ENCODE data around the gene TPRX1.
"Not testable (repeated sequence)": the region's sequence is repeated elsewhere in the genome, so short reads cannot be mapped to it uniquely, and the experiment has no call there.

TPRX1 gene

DNA sequence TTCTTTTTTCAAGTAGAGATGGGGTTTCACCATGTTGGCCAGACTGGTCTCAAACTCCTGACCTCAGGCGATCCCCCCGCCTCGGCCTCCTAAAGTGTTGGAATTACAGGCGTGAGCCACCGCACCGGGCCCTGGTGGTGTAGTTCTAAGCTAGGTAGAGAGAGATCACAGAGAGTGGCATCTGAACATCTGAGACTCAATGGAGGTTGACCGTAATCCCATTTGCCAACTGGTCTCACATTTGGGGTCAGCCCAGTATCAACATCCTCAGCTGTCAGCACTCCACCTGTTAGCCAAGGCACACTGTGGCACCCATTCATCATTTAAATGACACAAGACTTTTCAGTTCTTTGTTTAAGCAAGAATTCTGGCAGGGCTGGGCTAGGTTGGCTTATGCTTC, 17.8 kb downstream of the TPRX1 start:
- DNase-seq (ENCODE audit: insufficient read length, low spot score) (no peak), FAIRE-seq (no peak)
- TF ChIP-seq POLR2A (IDR thresholded peaks at IDR 0.05; ENCODE audit: low read depth, low read length) (no peak), PAX5 (IDR thresholded peaks at IDR 0.05; ENCODE audit: insufficient read depth, low read length, severe bottlenecking) (no peak), SPI1 (IDR thresholded peaks at IDR 0.05; ENCODE audit: low read depth, low read length) (no peak), POLR2AphosphoS5 (IDR thresholded peaks at IDR 0.05; ENCODE audit: low read depth, low read length) (no peak), POU2F2 (IDR thresholded peaks at IDR 0.05; ENCODE audit: low read depth, low read length) (no peak), TAF1 (IDR thresholded peaks at IDR 0.05; ENCODE audit: low read depth, low read length) (no peak)

DNA sequence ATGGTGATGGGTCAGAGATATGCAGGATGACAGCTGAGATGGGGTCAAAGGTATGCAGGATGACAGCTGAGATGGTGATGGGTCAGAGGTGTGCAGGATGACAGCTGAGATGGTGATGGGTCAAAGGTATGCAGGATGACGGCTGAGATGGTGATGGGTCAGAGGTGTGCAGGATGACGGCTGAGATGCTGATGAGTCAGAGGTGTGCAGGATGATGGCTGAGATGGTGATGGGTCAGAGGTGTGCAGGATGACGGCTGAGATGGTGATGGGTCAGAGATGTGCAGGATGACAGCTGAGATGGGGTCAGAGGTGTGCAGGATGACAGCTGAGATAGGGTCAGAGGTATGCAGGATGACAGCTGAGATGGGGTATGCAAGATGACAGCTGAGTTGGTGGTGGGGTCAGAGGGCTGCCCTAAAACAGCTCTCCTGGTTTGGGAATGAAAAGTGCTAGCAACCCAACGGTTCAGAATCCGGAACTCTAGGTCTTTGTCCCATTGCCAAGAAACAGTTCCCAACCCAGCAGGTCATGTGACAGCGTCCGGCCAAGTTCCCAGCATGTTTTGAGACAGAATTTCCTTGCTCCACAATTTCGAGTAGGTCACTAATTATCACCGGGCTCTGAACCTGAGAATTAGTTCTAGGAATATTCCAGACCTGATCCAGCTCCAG, 22.6 kb downstream of the TPRX1 start:
- DNase-seq (ENCODE audit: insufficient read length, low spot score): no peak
- FAIRE-seq: no peak
- no peak for TF ChIP-seq POLR2A (IDR thresholded peaks at IDR 0.05; ENCODE audit: low read depth, low read length)
- no peak for TF ChIP-seq SPI1 (IDR thresholded peaks at IDR 0.05; ENCODE audit: low read depth, low read length)
- TF ChIP-seq POU2F2 (IDR thresholded peaks at IDR 0.05; ENCODE audit: low read depth, low read length): no peak
- no peak for TF ChIP-seq POLR2AphosphoS5 (IDR thresholded peaks at IDR 0.05; ENCODE audit: low read depth, low read length)
- TF ChIP-seq PAX5 (IDR thresholded peaks at IDR 0.05; ENCODE audit: insufficient read depth, low read length, severe bottlenecking): no peak
- TF ChIP-seq TAF1 (IDR thresholded peaks at IDR 0.05; ENCODE audit: low read depth, low read length): no peak

DNA sequence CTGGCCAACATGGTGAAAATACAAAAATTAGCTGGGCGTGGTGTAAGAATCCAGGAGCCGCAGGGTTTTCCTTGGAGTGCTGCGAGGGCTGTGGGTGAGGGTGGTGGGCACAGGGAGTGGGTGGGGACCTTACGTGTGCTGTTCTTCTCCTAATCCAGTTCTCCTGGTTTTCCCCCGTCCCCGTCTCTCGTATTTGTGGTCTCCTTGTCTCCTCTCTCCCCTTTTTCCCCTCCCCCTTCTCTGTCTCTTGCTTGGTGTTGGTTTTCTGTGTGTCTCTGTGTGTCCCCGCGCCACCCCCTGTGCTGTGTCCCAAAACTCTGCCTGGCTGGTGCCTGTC, 24.2 kb downstream of the TPRX1 start:
- no peak for FAIRE-seq
- TF ChIP-seq PAX5 (IDR thresholded peaks at IDR 0.05; ENCODE audit: insufficient read depth, low read length, severe bottlenecking) (no peak), POLR2AphosphoS5 (IDR thresholded peaks at IDR 0.05; ENCODE audit: low read depth, low read length) (no peak), POLR2A (IDR thresholded peaks at IDR 0.05; ENCODE audit: low read depth, low read length) (no peak), SPI1 (IDR thresholded peaks at IDR 0.05; ENCODE audit: low read depth, low read length) (no peak), TAF1 (IDR thresholded peaks at IDR 0.05; ENCODE audit: low read depth, low read length) (no peak), POU2F2 (IDR thresholded peaks at IDR 0.05; ENCODE audit: low read depth, low read length) (no peak)
- no peak for DNase-seq (ENCODE audit: insufficient read length, low spot score)

DNA sequence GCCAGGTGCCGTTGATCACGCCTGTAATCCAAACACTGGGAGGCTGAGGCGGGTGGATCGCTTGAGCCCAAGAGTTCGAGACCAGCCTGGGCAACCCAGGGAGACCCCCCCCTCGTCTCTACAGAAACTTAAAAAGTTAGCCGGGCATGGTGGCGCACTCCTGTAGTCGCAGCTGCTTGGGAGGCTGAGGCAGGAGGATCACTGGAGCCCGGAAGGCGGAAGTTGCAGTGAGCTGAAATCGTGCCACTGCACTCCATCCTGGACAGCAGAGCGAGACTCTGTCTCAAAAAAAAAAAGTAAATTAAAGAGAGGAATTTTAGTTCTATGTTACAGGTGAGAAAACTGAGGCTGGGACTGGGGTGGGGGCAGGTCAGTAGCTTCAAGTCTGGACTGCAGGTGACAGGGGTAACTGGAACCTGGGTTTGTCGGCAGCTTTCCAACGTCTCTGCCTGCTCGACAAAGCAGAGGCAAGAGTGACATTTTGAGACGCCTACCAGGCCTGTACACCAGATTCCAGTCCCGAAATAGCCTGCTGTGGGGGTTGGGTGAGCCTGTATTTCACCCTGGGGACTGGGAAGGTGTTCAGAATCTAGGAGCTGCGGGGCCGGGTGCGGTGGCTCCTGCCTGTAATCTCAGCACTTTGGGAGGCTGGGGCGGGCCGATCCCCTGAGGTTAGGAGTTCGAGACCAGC, 24.7 kb downstream of the TPRX1 start:
- TF ChIP-seq POU2F2 (IDR thresholded peaks at IDR 0.05; ENCODE audit: low read depth, low read length) (no peak), SPI1 (IDR thresholded peaks at IDR 0.05; ENCODE audit: low read depth, low read length) (no peak), PAX5 (IDR thresholded peaks at IDR 0.05; ENCODE audit: insufficient read depth, low read length, severe bottlenecking) (no peak), POLR2A (IDR thresholded peaks at IDR 0.05; ENCODE audit: low read depth, low read length) (no peak), POLR2AphosphoS5 (IDR thresholded peaks at IDR 0.05; ENCODE audit: low read depth, low read length) (no peak), TAF1 (IDR thresholded peaks at IDR 0.05; ENCODE audit: low read depth, low read length) (no peak)
- no peak for FAIRE-seq

DNA sequence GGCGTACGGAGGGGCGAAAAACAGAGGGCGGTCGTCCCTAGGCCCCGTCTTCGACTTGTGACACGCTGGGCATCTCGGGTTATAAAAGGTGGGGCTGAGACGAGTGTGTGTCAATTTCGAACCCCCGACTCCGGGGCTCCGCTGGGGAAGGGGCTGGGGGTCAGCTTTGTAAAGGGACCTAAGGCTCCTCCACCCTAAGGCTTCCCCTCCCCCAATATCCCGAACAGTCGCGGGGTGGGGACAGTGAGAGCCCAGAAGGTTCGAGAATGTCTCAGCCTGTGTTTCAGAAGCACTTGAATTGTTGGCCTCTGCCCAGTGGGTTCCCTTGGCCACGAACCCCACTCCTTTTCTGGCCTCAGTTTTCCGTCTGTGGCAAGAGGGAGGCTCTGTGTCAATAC, 25.4 kb downstream of the TPRX1 start:
- DNase-seq (ENCODE audit: insufficient read length, low spot score) (no peak), FAIRE-seq (peak; percentile 9)
- TF ChIP-seq POLR2A (IDR thresholded peaks at IDR 0.05; ENCODE audit: low read depth, low read length) (no peak), SPI1 (IDR thresholded peaks at IDR 0.05; ENCODE audit: low read depth, low read length) (no peak), TAF1 (IDR thresholded peaks at IDR 0.05; ENCODE audit: low read depth, low read length) (no peak), POU2F2 (IDR thresholded peaks at IDR 0.05; ENCODE audit: low read depth, low read length) (no peak), POLR2AphosphoS5 (IDR thresholded peaks at IDR 0.05; ENCODE audit: low read depth, low read length) (no peak), PAX5 (IDR thresholded peaks at IDR 0.05; ENCODE audit: insufficient read depth, low read length, severe bottlenecking) (no peak)

More for the DNA sequence above, 24.7 kb downstream of the TPRX1 start:
- DNase-seq (ENCODE audit: insufficient read length, low spot score): no peak

DNA sequence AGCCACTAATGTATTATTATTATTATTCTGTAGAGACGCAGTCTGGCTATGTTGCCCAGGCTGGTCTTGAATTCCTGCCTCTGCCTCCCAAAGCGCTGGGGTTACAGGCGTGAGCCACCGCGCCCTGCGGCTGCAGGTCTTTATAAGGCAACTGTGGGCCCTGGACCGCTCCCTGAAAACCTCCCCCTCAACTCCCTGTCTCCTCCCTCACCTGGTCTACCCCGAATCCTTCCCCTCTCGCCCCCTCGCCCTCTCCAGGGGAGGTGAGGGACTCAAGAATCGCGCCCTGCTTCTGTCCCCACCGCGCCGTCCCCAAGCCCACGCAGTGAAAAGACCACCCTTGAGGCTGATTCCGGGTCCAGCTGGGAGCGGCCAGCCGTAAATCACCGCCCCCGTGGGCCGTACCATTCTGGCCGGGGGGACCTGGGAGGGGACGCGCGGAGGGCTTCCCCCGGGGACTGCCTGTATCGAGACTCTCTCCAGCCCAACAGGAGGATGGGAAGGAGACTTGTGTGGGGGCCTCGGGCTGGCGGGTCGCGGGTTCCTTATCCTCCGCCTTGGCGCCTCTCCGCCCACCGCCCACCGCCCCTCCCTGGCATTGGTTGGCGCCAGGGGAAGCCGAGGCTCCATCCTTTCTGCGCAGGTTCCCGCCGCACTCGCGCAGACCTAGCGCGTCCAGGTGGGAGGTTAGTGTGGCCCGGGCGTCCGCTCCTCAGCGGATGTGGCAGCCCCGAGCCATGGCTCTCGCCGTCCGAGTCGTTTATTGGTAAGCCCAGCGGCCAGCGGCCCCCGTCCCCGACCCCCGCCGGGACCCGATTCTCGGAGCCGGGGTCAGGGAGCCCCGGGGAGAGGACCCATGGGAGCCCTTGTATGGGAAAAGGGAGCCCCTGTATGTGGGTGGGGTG, 26.1 kb downstream of the TPRX1 start, which contains the start of gene SELENOW:
TSS of gene SELENOW (plus strand) at position 655 of the 905 bp plus-strand sequence. CDS start at position 738, 83 bp downstream.
- FAIRE-seq (peak; percentile 92), DNase-seq (ENCODE audit: insufficient read length, low spot score) (peak; percentile 98)
- TF ChIP-seq POLR2A (IDR thresholded peaks at IDR 0.05; ENCODE audit: low read depth, low read length) (peak; percentile 92), SPI1 (IDR thresholded peaks at IDR 0.05; ENCODE audit: low read depth, low read length) (no peak), PAX5 (IDR thresholded peaks at IDR 0.05; ENCODE audit: insufficient read depth, low read length, severe bottlenecking) (peak; percentile 94), POU2F2 (IDR thresholded peaks at IDR 0.05; ENCODE audit: low read depth, low read length) (peak; percentile 59; the same call in 1 of the 2 replicates), TAF1 (IDR thresholded peaks at IDR 0.05; ENCODE audit: low read depth, low read length) (peak; percentile 87), POLR2AphosphoS5 (IDR thresholded peaks at IDR 0.05; ENCODE audit: low read depth, low read length) (peak; percentile 94)

DNA sequence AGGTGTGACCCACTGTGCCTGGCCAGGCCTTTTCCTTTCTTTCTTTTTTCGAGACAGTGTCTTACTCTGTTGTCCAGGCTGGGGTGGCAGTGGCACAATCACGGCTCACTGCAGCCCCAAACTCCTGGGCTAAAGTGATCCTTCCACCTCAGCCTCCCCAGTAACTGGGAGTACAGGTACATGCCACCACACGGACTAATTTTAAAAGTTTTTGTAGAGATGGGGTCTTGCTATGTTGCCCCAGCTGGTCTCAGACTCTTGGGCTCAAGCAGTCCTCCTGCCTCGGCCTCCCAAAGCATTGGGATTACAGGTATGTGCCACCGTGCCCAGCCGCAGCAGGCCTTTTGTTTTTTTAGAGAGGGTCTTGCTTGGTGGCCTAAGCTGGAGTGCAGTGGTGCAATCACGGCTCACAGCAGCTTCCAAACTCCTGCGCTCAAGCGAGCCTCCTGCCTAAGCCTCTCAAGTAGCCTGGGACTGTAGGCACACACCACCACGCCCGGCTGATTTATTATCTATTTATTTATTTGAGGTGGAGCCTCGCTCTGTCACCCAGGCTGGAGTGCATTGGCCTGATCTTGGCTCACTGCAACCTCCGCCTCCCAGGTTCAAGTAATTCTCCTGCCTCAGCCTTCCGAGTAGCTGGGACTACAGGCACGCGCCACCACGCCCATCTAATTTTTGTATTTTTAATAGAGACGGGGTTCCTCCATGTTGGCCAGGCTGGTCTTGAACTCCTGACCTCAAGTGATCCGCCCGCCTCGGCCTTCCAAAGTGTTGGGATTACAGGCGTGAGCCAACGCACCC, 26.9 kb downstream of the TPRX1 start:
- not testable (repeated sequence) for FAIRE-seq; DNase-seq (ENCODE audit: insufficient read length, low spot score)

DNA sequence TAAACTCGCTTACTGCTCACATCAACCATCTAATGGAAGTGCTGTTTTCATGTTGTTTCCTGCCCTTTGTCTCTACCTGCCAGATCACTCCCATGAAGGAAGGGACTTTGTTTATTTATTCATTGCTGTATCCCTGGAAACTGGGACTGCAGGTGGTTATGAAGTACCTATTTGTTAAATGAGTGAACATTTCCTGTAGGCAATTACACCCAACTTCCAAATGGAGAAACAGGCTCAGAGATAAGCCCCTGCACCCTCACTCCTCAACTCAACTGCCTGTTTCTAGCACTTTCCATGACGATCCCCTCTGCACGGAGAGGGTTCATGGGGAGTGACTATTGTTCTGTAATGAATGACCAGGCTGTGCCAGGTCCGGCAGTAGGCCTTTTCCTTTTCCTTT, 27.8 kb downstream of the TPRX1 start:
- TF ChIP-seq POLR2A (IDR thresholded peaks at IDR 0.05; ENCODE audit: low read depth, low read length): no peak
- no peak for TF ChIP-seq TAF1 (IDR thresholded peaks at IDR 0.05; ENCODE audit: low read depth, low read length)
- TF ChIP-seq POU2F2 (IDR thresholded peaks at IDR 0.05; ENCODE audit: low read depth, low read length): no peak
- no peak for TF ChIP-seq POLR2AphosphoS5 (IDR thresholded peaks at IDR 0.05; ENCODE audit: low read depth, low read length)
- no peak for TF ChIP-seq PAX5 (IDR thresholded peaks at IDR 0.05; ENCODE audit: insufficient read depth, low read length, severe bottlenecking)
- no peak for TF ChIP-seq SPI1 (IDR thresholded peaks at IDR 0.05; ENCODE audit: low read depth, low read length)
- FAIRE-seq (no peak), DNase-seq (ENCODE audit: insufficient read length, low spot score) (no peak)

DNA sequence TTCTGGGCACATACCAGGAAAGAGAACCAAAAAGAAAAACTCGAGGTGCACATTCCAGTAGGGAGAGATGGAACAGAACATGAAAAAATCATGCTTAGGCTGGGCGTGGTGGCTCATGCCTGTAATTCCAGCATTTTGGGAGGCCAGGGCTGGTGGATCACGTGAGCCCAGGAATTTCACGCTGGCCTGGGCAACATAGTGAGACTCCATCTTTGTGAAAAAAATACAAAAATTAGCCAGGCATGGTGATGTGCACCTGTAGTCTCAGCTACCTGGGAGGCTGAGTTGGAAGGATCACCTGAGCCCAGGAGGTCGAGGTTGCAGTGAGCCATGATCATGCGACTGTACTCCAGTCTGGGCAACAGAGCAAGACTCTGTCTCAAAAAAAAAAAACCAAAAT, 33.1 kb downstream of the TPRX1 start:
- FAIRE-seq; DNase-seq (ENCODE audit: insufficient read length, low spot score): not testable (repeated sequence)
